ENCODE measurements around the gene LRRC8E. TPM values are rescaled to one million over a fixed set of nuclear protein-coding genes. Genes with fewer than 3 reads are reported as not detected.

LRRC8E gene
- polyA plus RNA-seq, 1 experiment = 8.6 TPM

- DNase-seq (ENCODE audit: low read depth) = no peak
- POLR2A ChIA-PET = no interaction called here
- CTCF ChIA-PET = interaction anchor here (0.8 kb wide), 1 partner anchor 45 kb away, joined by 3 read pairs; no protein-coding TSS in a partner anchor
- Histone ChIP-seq H3K27me3 (ENCODE audit: control insufficient read depth, insufficient read depth, low read length) (peaks cover 21% of the 10 kb centered on the region), H3K4me3 (ENCODE audit: low read depth, low read length) (no peak overlapping the region), H3K36me3 (ENCODE audit: control insufficient read depth, insufficient read depth, low read length) (no peaks in the 10 kb centered on the region)
- no peak for TF ChIP-seq CTCF (IDR thresholded peaks at IDR 0.05; ENCODE audit: insufficient read depth, low read depth, low read length)
Measured at GRCh38 chr19:7870571-7871436, 17.5 kb upstream of the LRRC8E start.

DNA sequence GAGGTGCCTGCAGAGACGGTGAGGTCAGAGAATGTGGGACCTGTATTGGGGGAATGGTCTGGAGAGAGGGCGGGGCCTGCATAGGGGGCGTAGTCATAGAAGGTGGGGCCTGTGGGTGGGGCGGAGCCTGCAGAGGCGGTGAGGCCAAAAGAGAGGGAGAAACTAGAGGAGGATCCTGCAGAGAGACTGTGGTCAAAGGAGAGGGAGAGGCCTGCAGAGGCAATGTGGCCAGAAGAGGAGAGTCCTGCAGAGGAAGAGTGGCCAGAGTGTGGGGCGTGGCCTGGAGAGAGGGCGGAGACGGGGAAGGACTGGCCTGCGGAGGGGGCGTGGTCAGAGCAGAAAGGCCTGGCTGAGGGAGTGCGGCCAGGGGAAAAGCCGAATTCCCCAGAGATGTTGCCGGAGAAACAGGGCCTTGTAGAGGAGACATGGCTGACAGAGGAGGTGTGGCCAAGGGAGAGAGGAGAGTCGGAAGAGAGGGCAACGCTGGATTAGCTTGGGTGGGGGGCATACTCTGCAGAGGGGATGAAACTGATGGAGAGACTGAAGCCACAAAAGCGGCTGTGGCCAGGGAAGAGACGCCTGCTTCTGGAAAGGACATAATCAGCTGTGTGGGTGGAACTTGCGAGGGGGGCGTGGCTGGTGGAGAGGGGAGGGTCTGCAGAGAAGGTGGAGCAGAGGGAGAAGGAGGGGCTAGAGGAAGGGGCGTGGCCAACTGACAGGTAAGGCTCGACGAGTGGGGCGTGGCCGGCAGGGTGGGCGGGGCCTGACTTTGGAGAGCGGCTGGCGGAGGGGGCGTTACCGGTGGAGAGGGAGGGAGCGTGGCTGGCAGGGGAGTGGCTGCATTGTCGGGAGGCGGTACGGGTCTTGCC is 16.6 kb upstream of the LRRC8E start:
- Histone ChIP-seq H3K4me3 (ENCODE audit: low read depth, low read length) (peak overlapping the region; percentile 32), H3K36me3 (ENCODE audit: control insufficient read depth, insufficient read depth, low read length) (no peaks in the 10 kb centered on the region), H3K27me3 (ENCODE audit: control insufficient read depth, insufficient read depth, low read length) (peaks cover 22% of the 10 kb centered on the region)
- ChIA-PET POLR2A (no interaction called here), CTCF (interaction anchor here (0.8 kb wide), 1 partner anchor 44 kb away, joined by 3 read pairs; no protein-coding TSS in a partner anchor)
- peak; percentile 57 for DNase-seq (ENCODE audit: low read depth)
- no peak for TF ChIP-seq CTCF (IDR thresholded peaks at IDR 0.05; ENCODE audit: insufficient read depth, low read depth, low read length)

DNA sequence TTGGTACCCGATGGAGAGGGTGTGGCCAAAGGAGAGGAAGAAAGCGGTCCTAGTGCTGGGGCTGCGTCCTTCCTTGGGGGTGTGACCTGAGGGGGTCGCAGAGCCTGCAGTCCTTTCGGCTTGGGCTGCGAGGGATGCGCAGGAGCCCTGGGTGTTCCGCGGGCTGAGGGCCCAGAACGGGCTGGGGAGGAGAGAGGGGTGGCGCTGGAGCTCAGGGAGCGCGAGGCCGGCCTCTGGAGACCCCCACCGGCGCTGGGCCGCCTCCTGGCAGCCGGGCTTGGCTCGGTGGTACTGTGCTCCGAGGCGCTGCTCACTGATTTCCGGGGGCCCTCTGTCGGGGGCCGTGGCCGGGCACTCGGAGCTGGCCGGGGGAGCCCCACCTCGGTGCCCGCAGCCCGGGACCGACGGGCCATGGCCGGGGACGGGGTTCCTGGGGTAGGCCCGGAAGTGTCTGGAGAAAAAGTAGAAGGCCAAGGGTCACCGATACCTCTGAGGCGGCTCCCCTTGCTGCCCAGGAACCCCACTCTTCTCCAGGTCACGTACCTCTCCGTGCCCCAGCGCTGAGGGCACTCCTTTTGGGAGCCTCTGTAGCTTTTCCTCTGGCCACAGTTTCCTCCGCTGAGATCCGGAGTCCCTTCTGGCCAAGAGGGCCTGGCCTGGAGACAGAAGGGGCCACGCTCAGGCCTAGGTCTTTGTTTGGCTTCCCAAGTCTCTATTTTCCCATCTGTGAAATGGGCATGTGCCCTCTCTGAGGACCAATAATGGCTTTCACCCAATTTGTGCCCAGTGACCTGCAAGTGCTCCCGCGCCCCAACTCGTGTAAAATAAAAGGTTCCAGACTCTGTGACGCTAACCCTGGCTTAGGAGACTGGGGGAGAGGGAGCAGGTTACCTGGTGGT is 15.8 kb upstream of the LRRC8E start:
- DNase-seq (ENCODE audit: low read depth) = no peak
- Histone ChIP-seq H3K27me3 (ENCODE audit: control insufficient read depth, insufficient read depth, low read length) (peaks cover 22% of the 10 kb centered on the region), H3K36me3 (ENCODE audit: control insufficient read depth, insufficient read depth, low read length) (no peaks in the 10 kb centered on the region), H3K4me3 (ENCODE audit: low read depth, low read length) (peak overlapping the region; percentile 32; the same call in 1 of the 2 replicates)
- ChIA-PET CTCF (no interaction called here), POLR2A (no interaction called here)
- no peak for TF ChIP-seq CTCF (IDR thresholded peaks at IDR 0.05; ENCODE audit: insufficient read depth, low read depth, low read length)

DNA sequence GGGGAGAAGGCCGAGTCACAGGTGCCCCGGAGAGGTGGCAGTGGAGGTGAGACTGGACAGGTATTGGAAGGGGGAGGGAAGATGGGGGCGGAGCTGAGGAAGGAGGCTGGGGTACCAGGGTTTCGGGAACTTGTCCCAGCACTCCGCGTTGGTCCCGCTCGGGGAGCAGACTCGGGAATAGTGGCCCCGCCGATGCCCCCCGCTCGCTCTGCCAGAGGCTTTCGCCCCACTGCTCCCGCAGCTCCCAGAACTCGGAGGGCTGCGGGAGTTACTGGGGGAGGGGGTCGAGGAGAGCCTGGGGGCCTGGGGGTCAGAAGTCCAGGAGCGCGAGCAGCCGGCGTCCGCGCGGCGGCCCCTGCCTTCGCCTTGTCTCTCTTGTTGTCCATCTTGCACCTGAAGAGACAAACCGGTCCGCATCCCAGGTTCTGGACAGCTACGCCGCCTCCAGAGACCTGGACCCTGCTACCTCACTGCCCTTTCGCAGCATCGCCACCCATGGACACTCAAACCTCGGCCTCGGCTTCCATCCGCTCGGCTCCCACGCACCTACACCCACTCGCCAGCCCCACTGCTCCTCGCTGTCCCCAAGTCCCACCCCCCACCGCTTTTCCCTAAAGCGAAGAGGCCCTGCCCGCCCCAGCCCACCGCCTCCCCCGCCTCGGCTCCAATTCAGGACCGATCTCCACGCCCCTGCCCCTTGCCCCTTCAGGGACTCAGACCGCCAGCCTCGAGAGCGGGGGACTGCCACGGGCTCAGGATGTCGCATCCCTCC is 14.8 kb upstream of the LRRC8E start:
- TF ChIP-seq CTCF (IDR thresholded peaks at IDR 0.05; ENCODE audit: insufficient read depth, low read depth, low read length) = no peak
- ChIA-PET CTCF (no interaction called here), POLR2A (no interaction called here)
- Histone ChIP-seq H3K4me3 (ENCODE audit: low read depth, low read length) (no peak overlapping the region), H3K27me3 (ENCODE audit: control insufficient read depth, insufficient read depth, low read length) (peaks cover 22% of the 10 kb centered on the region), H3K36me3 (ENCODE audit: control insufficient read depth, insufficient read depth, low read length) (no peaks in the 10 kb centered on the region)
- no peak for DNase-seq (ENCODE audit: low read depth)

Measured in BJ (cell line).